Activated CD8-positive, alpha-beta memory T cell treated with anti-CD3 and anti-CD28 coated beads, Interleukin-2, amount 50 U/mL, for 48 hours (primary cell): ENCODE data around the gene WDR88.
"Not testable (repeated sequence)": the region's sequence is repeated elsewhere in the genome, so short reads cannot be mapped to it uniquely, and the experiment has no call there.

Experiments used
- DNase-seq: peaks from one replicate; pipeline ENCODE4 v3.0.0-alpha.2; 2020

The WDR88 gene

GRCh38 chr19:33199441-33200265 lies 67.7 kb downstream of the WDR88 start:
- no peak for DNase-seq

GRCh38 chr19:33201473-33201872 lies 69.6 kb downstream of the WDR88 start:
- no peak for DNase-seq

GRCh38 chr19:33201886-33202545 lies 70.1 kb downstream of the WDR88 start:
- DNase-seq = no peak

GRCh38 chr19:33202546-33203507 lies 70.9 kb downstream of the WDR88 start:
- DNase-seq = no peak

- no peak for DNase-seq
Observed at GRCh38 chr19:33203529-33203928, 71.6 kb downstream of the WDR88 start.

GRCh38 chr19:33204136-33204973 lies 72.4 kb downstream of the WDR88 start:
- no peak for DNase-seq

- DNase-seq = no peak
Observed at GRCh38 chr19:33205110-33205509, 73.2 kb downstream of the WDR88 start.

- DNase-seq = no peak
Observed at GRCh38 chr19:33205531-33206260, 73.8 kb downstream of the WDR88 start.

GRCh38 chr19:33206261-33207039 lies 74.5 kb downstream of the WDR88 start:
- no peak for DNase-seq

- DNase-seq = no peak
Observed at GRCh38 chr19:33207040-33207620, 75.2 kb downstream of the WDR88 start.

- DNase-seq = no peak
Observed at GRCh38 chr19:33207903-33208302, 76.0 kb downstream of the WDR88 start.

GRCh38 chr19:33208371-33208895 lies 76.5 kb downstream of the WDR88 start:
- no peak for DNase-seq

GRCh38 chr19:33208904-33209849 lies 77.3 kb downstream of the WDR88 start:
- no peak for DNase-seq

- DNase-seq = not testable (repeated sequence)
Observed at GRCh38 chr19:33209850-33210230, 77.9 kb downstream of the WDR88 start.

- DNase-seq = no peak
Observed at GRCh38 chr19:33210266-33210940, 78.5 kb downstream of the WDR88 start.

GRCh38 chr19:33211794-33212435 lies 80.0 kb downstream of the WDR88 start:
- no peak for DNase-seq

GRCh38 chr19:33212436-33213172 lies 80.7 kb downstream of the WDR88 start:
- no peak for DNase-seq
